Hematopoietic multipotent progenitor cell treated with erythropoietin and hydrocortisone succinate and interleukin-3 and kit ligand, for 15 days (in vitro differentiated cells): ENCODE measurements around the gene ACSS3.
"Not testable (repeated sequence)": the region's sequence is repeated elsewhere in the genome, so short reads cannot be mapped to it uniquely, and the experiment has no call there.

Experiments used
- DNase-seq: peaks from one replicate; pipeline ENCODE4 v3.0.0-alpha.2; 2015; ENCODE audit warnings: low spot score

Gene ACSS3

GRCh38 chr12:81168445-81168844 lies 90.6 kb downstream of the ACSS3 start:
- DNase-seq: no peak

- DNase-seq: no peak
These were observed 92.2 kb downstream of the ACSS3 start for GRCh38 chr12:81170072-81170471.

- DNase-seq: no peak
These were observed 95.0 kb downstream of the ACSS3 start for GRCh38 chr12:81172851-81173250.

- DNase-seq: no peak
These were observed 96.8 kb downstream of the ACSS3 start for GRCh38 chr12:81174664-81175063.

- no peak for DNase-seq
These were observed 98.9 kb downstream of the ACSS3 start for GRCh38 chr12:81176796-81177195.

- DNase-seq: no peak
These were observed 103.8 kb downstream of the ACSS3 start for GRCh38 chr12:81181691-81182090.

- DNase-seq: no peak
These were observed 109.8 kb downstream of the ACSS3 start for GRCh38 chr12:81187686-81188085.

- no peak for DNase-seq
These were observed 118.7 kb downstream of the ACSS3 start for GRCh38 chr12:81196595-81196994.

- DNase-seq: not testable (repeated sequence)
These were observed 122.7 kb downstream of the ACSS3 start for GRCh38 chr12:81200561-81200960.

GRCh38 chr12:81203671-81204204 lies 125.9 kb downstream of the ACSS3 start:
- DNase-seq: no peak

GRCh38 chr12:81205416-81205815 lies 127.5 kb downstream of the ACSS3 start:
- no peak for DNase-seq

- no peak for DNase-seq
These were observed 128.6 kb downstream of the ACSS3 start for GRCh38 chr12:81206429-81206828.

GRCh38 chr12:81207173-81207572 lies 129.3 kb downstream of the ACSS3 start:
- no peak for DNase-seq

GRCh38 chr12:81207664-81208063 lies 129.8 kb downstream of the ACSS3 start:
- DNase-seq: no peak

GRCh38 chr12:81208187-81208911 lies 130.5 kb downstream of the ACSS3 start:
- DNase-seq: no peak

- DNase-seq: no peak
These were observed 131.1 kb downstream of the ACSS3 start for GRCh38 chr12:81209012-81209411.

GRCh38 chr12:81209772-81210225 lies 131.9 kb downstream of the ACSS3 start:
- DNase-seq: not testable (repeated sequence)

GRCh38 chr12:81211306-81211705 lies 133.4 kb downstream of the ACSS3 start:
- DNase-seq: no peak

GRCh38 chr12:81212996-81213696 lies 135.3 kb downstream of the ACSS3 start:
- DNase-seq: no peak

- no peak for DNase-seq
These were observed 138.9 kb downstream of the ACSS3 start for GRCh38 chr12:81216739-81217138.

GRCh38 chr12:81221681-81222080 lies 143.8 kb downstream of the ACSS3 start:
- DNase-seq: no peak

GRCh38 chr12:81222846-81223592 lies 145.1 kb downstream of the ACSS3 start:
- DNase-seq: no peak

- DNase-seq: no peak
These were observed 146.7 kb downstream of the ACSS3 start for GRCh38 chr12:81224626-81225025.
